ENCODE data around the gene ARSG.

DNA sequence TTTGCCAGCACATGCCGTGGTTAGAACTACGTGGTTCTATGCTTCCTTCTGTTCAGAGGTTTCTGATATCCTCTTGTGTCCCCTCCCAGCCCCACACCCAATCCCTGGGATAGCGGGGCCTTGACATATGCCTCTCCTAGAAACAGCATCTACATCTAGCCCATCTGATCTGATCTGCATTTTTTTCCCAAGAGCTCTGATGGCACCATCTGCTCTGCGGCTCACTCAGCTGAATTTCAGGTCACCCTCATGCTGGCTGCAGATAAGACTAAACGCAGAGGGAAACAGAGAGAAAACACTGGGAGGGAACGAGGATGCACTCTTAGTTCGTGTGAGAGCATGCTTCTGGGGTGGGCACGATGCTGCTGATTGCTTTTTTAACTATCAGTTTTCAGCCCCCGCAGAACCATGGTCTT lies 155.3 kb downstream of the ARSG start:
- no peak for TF ChIP-seq EZH2 (IDR thresholded peaks at IDR 0.05; ENCODE audit: borderline replicate concordance, insufficient read depth, low read length, poor library complexity, severe bottlenecking)
- TF ChIP-seq MXI1 (conservative IDR thresholded peaks at IDR 0.05; ENCODE audit: poor library complexity, severe bottlenecking), result no peak
- TF ChIP-seq, protein P1, sequence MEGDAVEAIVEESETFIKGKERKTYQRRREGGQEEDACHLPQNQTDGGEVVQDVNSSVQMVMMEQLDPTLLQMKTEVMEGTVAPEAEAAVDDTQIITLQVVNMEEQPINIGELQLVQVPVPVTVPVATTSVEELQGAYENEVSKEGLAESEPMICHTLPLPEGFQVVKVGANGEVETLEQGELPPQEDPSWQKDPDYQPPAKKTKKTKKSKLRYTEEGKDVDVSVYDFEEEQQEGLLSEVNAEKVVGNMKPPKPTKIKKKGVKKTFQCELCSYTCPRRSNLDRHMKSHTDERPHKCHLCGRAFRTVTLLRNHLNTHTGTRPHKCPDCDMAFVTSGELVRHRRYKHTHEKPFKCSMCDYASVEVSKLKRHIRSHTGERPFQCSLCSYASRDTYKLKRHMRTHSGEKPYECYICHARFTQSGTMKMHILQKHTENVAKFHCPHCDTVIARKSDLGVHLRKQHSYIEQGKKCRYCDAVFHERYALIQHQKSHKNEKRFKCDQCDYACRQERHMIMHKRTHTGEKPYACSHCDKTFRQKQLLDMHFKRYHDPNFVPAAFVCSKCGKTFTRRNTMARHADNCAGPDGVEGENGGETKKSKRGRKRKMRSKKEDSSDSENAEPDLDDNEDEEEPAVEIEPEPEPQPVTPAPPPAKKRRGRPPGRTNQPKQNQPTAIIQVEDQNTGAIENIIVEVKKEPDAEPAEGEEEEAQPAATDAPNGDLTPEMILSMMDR (IDR thresholded peaks at IDR 0.05; ENCODE audit: poor library complexity, severe bottlenecking), result no peak
- TF ChIP-seq SMC3 (conservative IDR thresholded peaks at IDR 0.05; ENCODE audit: poor library complexity), result no peak
- no peak for TF ChIP-seq EP300 (conservative IDR thresholded peaks at IDR 0.05; ENCODE audit: poor library complexity, severe bottlenecking)
- no peak for TF ChIP-seq RAD21 (conservative IDR thresholded peaks at IDR 0.05)
- TF ChIP-seq TAF1 (IDR thresholded peaks at IDR 0.05; ENCODE audit: low read depth), result no peak
